Measurements from ENCODE around the gene BCAS3.

The BCAS3 gene

GRCh38 chr17:61330174-61331150, 652.8 kb downstream of the BCAS3 start:
- DNase-seq, result no peak

GRCh38 chr17:61331178-61331577, 653.5 kb downstream of the BCAS3 start:
- DNase-seq, result no peak

- DNase-seq, result no peak
Observed at GRCh38 chr17:61331886-61332285, 654.2 kb downstream of the BCAS3 start.

- no peak for DNase-seq
Observed at GRCh38 chr17:61333136-61333535, 655.5 kb downstream of the BCAS3 start.

GRCh38 chr17:61334673-61335072, 657.0 kb downstream of the BCAS3 start:
- DNase-seq, result no peak

GRCh38 chr17:61335105-61335844, 657.6 kb downstream of the BCAS3 start:
- no peak for DNase-seq

GRCh38 chr17:61335845-61336655, 658.4 kb downstream of the BCAS3 start:
- no peak for DNase-seq

GRCh38 chr17:61337290-61337689, 659.6 kb downstream of the BCAS3 start:
- DNase-seq, result no peak

- DNase-seq, result no peak
Observed at GRCh38 chr17:61338000-61338798, 660.5 kb downstream of the BCAS3 start.

- no peak for DNase-seq
Observed at GRCh38 chr17:61338874-61339478, 661.3 kb downstream of the BCAS3 start.

- DNase-seq, result no peak
Observed at GRCh38 chr17:61340431-61341209, 663.0 kb downstream of the BCAS3 start.

GRCh38 chr17:61343576-61343975, 665.9 kb downstream of the BCAS3 start:
- DNase-seq, result no peak

GRCh38 chr17:61345061-61345460, 667.4 kb downstream of the BCAS3 start:
- DNase-seq, result no peak

- no peak for DNase-seq
Observed at GRCh38 chr17:61345825-61346666, 668.4 kb downstream of the BCAS3 start.

GRCh38 chr17:61349350-61349749, 671.7 kb downstream of the BCAS3 start:
- DNase-seq, result no peak

- DNase-seq, result no peak
Observed at GRCh38 chr17:61351745-61352407, 674.2 kb downstream of the BCAS3 start.

GRCh38 chr17:61352408-61352770, 674.7 kb downstream of the BCAS3 start:
- no peak for DNase-seq

- DNase-seq, result no peak
Observed at GRCh38 chr17:61352781-61353491, 675.3 kb downstream of the BCAS3 start.

- DNase-seq, result no peak
Observed at GRCh38 chr17:61353615-61354014, 676.0 kb downstream of the BCAS3 start.
